ENCODE results near the gene GPR162.

DNA sequence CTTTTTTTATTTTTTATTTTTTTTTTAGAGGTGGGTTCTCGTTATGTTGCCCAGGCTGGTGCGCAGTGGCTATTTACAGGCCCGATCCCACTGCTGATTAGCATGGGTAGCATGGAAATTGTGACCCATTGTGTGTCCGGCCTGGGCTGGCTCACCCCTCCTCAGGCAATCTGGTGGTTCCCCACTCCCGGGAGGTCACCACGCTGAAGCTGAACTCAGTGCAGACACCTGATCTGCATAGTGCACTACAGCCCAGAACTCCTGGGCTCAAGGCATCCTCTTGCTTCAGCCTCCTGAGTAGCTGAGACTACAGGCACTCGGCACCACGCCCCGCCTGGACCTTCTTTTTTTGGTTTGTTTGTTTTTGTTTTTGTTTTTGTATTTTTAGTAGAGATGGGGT lies 37.8 kb upstream of the GPR162 start:
- TF ChIP-seq, protein P1, sequence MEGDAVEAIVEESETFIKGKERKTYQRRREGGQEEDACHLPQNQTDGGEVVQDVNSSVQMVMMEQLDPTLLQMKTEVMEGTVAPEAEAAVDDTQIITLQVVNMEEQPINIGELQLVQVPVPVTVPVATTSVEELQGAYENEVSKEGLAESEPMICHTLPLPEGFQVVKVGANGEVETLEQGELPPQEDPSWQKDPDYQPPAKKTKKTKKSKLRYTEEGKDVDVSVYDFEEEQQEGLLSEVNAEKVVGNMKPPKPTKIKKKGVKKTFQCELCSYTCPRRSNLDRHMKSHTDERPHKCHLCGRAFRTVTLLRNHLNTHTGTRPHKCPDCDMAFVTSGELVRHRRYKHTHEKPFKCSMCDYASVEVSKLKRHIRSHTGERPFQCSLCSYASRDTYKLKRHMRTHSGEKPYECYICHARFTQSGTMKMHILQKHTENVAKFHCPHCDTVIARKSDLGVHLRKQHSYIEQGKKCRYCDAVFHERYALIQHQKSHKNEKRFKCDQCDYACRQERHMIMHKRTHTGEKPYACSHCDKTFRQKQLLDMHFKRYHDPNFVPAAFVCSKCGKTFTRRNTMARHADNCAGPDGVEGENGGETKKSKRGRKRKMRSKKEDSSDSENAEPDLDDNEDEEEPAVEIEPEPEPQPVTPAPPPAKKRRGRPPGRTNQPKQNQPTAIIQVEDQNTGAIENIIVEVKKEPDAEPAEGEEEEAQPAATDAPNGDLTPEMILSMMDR (conservative IDR thresholded peaks at IDR 0.05 in 1 of 2, IDR thresholded peaks at IDR 0.05 in 1 of 2; ENCODE audit: extremely low read depth in 1 of 2, insufficient read depth in 1 of 2, low read depth in 1 of 2, low read length in 2 of 2), result no peak
- TF ChIP-seq EZH2 (IDR thresholded peaks at IDR 0.05; ENCODE audit: borderline replicate concordance, low read length), result no peak
